Effector memory CD8-positive, alpha-beta T cell (primary cell): ENCODE data around the gene DNAJB1.

ENCODE experiments used
- ATAC-seq: fragments of 150-1000 bp; cut with Tn5 transposase; replicated peaks from 2 replicates; pipeline ENCODE4 v1.10.0; 2021; ENCODE audit warnings: mild to moderate bottlenecking, moderate library complexity
- DNase-seq, 3 experiments: peaks; one replicate each; pipeline ENCODE4 v3.0.0; 2021
- H3K27ac Mint-ChIP-seq, 2 donors: one replicate each; pipeline ENCODE4 v1.8.0; 2022; ENCODE audit warnings: mild to moderate bottlenecking in 2 of 2, mixed read lengths in 2 of 2, moderate library complexity in 2 of 2
- H3K27me3 Mint-ChIP-seq, 2 donors: one replicate each; pipeline ENCODE4 v1.8.0; 2022; ENCODE audit warnings: mixed read lengths in 2 of 2
- H3K36me3 Mint-ChIP-seq: one replicate; pipeline ENCODE4 v1.8.0; 2022; ENCODE audit warnings: mild to moderate bottlenecking, moderate library complexity, mixed read lengths; ENCODE audit not compliant: insufficient read depth
- H3K4me1 Mint-ChIP-seq, 2 donors: one replicate each; pipeline ENCODE4 v1.8.0; 2022; ENCODE audit warnings: low read depth in 2 of 2, mixed read lengths in 2 of 2
- H3K4me3 Mint-ChIP-seq, 2 donors: one replicate each; pipeline ENCODE4 v1.8.0; 2022; ENCODE audit warnings: mild to moderate bottlenecking in 2 of 2, mixed read lengths in 2 of 2, moderate library complexity in 2 of 2
- H3K9me3 Mint-ChIP-seq, 2 donors: one replicate each; pipeline ENCODE4 v1.8.0; 2022; ENCODE audit warnings: mixed read lengths in 2 of 2

Gene DNAJB1

GRCh38 chr19:14474827-14475226, 43.4 kb downstream of the DNAJB1 start:
- peaks cover 25 to 33% of the 10 kb centered on the region in 2 donors for H3K4me1 Mint-ChIP-seq
- no peak for DNase-seq
- H3K27ac Mint-ChIP-seq, result peak overlapping the region; percentile 62 to 71
- no peaks in the 10 kb centered on the region for H3K9me3 Mint-ChIP-seq
- H3K36me3 Mint-ChIP-seq, result peaks cover 25% of the 10 kb centered on the region
- H3K4me3 Mint-ChIP-seq, result peak overlapping the region; percentile 34 to 43
- peaks cover 21 to 45% of the 10 kb centered on the region in 2 donors for H3K27me3 Mint-ChIP-seq
- no peak for ATAC-seq

GRCh38 chr19:14473978-14474578, 44.1 kb downstream of the DNAJB1 start:
- peak overlapping the region; percentile 34 to 43 for H3K4me3 Mint-ChIP-seq
- peak overlapping the region in 1 of 2 donors; percentile 62 for H3K27ac Mint-ChIP-seq
- peaks cover 25 to 33% of the 10 kb centered on the region in 2 donors for H3K4me1 Mint-ChIP-seq
- H3K9me3 Mint-ChIP-seq, result no peaks in the 10 kb centered on the region
- DNase-seq (no peak), ATAC-seq (no peak)
- peaks cover 24% of the 10 kb centered on the region for H3K36me3 Mint-ChIP-seq
- peaks cover 21 to 45% of the 10 kb centered on the region in 2 donors for H3K27me3 Mint-ChIP-seq

- Mint-ChIP-seq H3K27ac (peak overlapping the region in 1 of 2 donors; percentile 4), H3K4me3 (peak overlapping the region; percentile 57 to 68), H3K4me1 (peaks cover 25 to 33% of the 10 kb centered on the region in 2 donors), H3K27me3 (peaks cover 21 to 45% of the 10 kb centered on the region in 2 donors), H3K36me3 (peaks cover 25% of the 10 kb centered on the region), H3K9me3 (no peaks in the 10 kb centered on the region)
- no peak for DNase-seq
- ATAC-seq, result no peak
Measured at GRCh38 chr19:14473073-14473977, 44.9 kb downstream of the DNAJB1 start.

GRCh38 chr19:14472202-14472938, 45.8 kb downstream of the DNAJB1 start:
- peak overlapping the region in 1 of 2 donors; percentile 54 for H3K27ac Mint-ChIP-seq
- H3K36me3 Mint-ChIP-seq, result peaks cover 34% of the 10 kb centered on the region
- peak; percentile 90 to 92 (median 91) for DNase-seq
- H3K9me3 Mint-ChIP-seq, result no peaks in the 10 kb centered on the region
- H3K4me1 Mint-ChIP-seq, result peaks cover 25 to 33% of the 10 kb centered on the region in 2 donors
- peak overlapping the region; percentile 57 to 68 for H3K4me3 Mint-ChIP-seq
- ATAC-seq, result peak; percentile 74
- H3K27me3 Mint-ChIP-seq, result peaks cover 21 to 45% of the 10 kb centered on the region in 2 donors

DNA sequence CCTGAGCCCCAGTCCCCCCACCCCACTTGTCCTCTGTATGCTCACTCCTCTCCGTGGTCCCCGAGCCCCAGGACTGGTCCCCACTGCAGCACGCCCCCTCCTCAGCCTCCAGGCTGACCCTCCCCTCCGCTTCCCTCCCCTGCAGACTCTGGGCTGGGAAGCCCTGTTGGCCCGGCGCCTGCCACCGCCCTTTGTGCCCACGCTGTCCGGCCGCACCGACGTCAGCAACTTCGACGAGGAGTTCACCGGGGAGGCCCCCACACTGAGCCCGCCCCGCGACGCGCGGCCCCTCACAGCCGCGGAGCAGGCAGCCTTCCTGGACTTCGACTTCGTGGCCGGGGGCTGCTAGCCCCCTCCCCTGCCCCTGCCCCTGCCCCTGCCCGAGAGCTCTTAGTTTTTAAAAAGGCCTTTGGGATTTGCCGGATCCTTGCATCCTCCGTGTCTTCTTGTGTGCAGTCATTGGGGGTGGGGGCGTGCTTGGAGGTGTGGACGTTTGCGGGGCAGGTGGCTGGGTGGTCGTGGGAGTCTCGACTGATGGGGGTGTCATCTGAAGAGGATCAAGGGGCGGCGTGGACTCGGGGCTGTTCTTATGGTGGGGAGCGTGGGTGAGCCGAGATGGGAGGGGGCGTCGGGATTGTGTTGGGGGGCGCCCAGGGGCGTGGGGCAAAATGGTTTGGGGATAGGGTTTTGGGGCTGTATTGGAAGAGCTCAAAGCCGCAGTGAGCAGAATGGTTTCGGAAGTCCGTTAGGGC, 46.6 kb downstream of the DNAJB1 start:
- peak overlapping the region in 1 of 2 donors; percentile 54 for H3K27ac Mint-ChIP-seq
- no peak for ATAC-seq
- H3K4me3 Mint-ChIP-seq, result peak overlapping the region; percentile 57 to 68
- DNase-seq, result no peak
- peaks cover 22 to 30% of the 10 kb centered on the region in 2 donors for H3K4me1 Mint-ChIP-seq
- peaks cover 41% of the 10 kb centered on the region for H3K36me3 Mint-ChIP-seq
- H3K27me3 Mint-ChIP-seq, result peaks cover 21 to 40% of the 10 kb centered on the region in 2 donors
- H3K9me3 Mint-ChIP-seq, result no peaks in the 10 kb centered on the region

DNA sequence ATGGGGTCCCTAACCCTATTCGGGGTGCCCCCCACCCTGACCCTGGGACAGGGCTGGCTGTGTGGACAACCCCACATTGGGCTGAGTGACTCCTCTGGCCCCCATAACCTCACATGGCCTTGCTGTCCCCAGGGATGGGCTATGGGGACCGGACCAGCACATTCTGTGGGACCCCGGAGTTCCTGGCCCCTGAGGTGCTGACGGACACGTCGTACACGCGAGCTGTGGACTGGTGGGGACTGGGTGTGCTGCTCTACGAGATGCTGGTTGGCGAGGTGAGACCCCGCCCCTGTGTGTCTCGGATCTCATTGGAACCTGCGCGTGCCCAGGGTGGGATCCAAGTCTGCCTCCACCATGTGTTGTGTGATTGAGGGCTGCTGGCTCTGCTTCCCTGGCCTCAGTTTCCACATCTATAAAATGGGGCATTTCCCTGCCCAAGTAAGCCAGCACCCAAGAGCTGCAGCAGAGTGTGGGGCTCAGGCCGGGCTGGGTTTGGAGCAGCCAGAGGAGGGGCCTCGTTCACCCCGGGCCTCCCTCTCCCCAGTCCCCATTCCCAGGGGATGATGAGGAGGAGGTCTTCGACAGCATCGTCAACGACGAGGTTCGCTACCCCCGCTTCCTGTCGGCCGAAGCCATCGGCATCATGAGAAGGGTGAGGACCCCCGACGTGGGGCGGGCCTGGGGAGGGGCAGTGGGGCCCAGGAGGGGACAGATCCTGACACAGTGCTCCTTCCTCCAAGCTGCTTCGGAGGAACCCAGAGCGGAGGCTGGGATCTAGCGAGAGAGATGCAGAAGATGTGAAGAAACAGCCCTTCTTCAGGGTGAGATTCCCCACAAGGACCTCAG, 47.9 kb downstream of the DNAJB1 start:
- H3K4me1 Mint-ChIP-seq, result peaks cover 13 to 22% of the 10 kb centered on the region in 2 donors
- ATAC-seq, result no peak
- DNase-seq, result no peak
- H3K27me3 Mint-ChIP-seq, result peaks cover 21 to 26% of the 10 kb centered on the region in 2 donors
- H3K36me3 Mint-ChIP-seq, result peaks cover 52% of the 10 kb centered on the region
- no peaks in the 10 kb centered on the region for H3K9me3 Mint-ChIP-seq
- H3K27ac Mint-ChIP-seq, result peak overlapping the region in 1 of 2 donors; percentile 31
- no peak overlapping the region for H3K4me3 Mint-ChIP-seq

GRCh38 chr19:14467816-14468215, 50.4 kb downstream of the DNAJB1 start:
- no peak overlapping the region for H3K4me3 Mint-ChIP-seq
- no peaks in the 10 kb centered on the region for H3K9me3 Mint-ChIP-seq
- peak overlapping the region in 1 of 2 donors; percentile 53 for H3K27ac Mint-ChIP-seq
- peaks cover 75% of the 10 kb centered on the region for H3K36me3 Mint-ChIP-seq
- H3K4me1 Mint-ChIP-seq, result peaks cover 6 to 9% of the 10 kb centered on the region in 2 donors
- ATAC-seq (no peak), DNase-seq (no peak)
- peaks cover 5 to 7% of the 10 kb centered on the region in 2 donors for H3K27me3 Mint-ChIP-seq

DNA sequence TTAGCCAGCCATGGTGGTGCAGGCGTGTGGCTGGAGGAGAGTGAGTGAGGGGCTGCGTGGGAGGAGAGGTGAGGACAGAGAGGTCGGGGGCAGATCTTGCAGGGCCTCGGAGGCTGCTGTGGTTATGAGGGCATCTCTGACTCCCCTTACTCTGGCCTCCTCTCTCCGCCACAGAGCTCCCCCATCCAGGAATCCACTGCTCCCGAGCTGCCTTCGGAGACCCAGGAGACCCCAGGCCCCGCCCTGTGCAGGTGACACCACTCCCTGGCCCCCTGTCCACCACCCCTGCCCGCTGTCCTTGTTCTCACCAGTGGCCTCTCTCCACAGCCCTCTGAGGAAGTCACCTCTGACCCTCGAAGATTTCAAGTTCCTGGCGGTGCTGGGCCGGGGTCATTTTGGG, 50.8 kb downstream of the DNAJB1 start:
- Mint-ChIP-seq H3K9me3 (no peaks in the 10 kb centered on the region), H3K4me3 (no peak overlapping the region), H3K27me3 (peaks cover under 1 to 2% of the 10 kb centered on the region in 2 donors), H3K4me1 (peaks cover 2 to 7% of the 10 kb centered on the region in 2 donors), H3K27ac (no peak overlapping the region), H3K36me3 (peaks cover 78% of the 10 kb centered on the region)
- DNase-seq, result no peak
- ATAC-seq, result no peak
